B cell (primary cell): ENCODE results near the gene DNHD1.

Source experiments
- CTCF ChIP-seq: fragments of 200-600 bp; IDR thresholded peaks from one replicate; pipeline ENCODE4 v1.8.0; 2022; ENCODE audit warnings: antibody characterized with exemption, mild to moderate bottlenecking
- EZH2 ChIP-seq: IDR thresholded peaks from 2 replicates; pipeline ENCODE4 v1.6.1; 2012; ENCODE audit warnings: borderline replicate concordance, low read depth, mild to moderate bottlenecking, moderate library complexity, low read length; ENCODE audit not compliant: insufficient read depth, poor library complexity, severe bottlenecking

GRCh38 chr11:6608011-6608410 is 110.9 kb downstream of the DNHD1 start:
- TF ChIP-seq CTCF (no peak), EZH2 (no peak)
